VCaP (cell line): Measurements from ENCODE around the gene TRAPPC12.

Source experiments
- H3K27ac ChIP-seq: fragments of 450-650 bp; 2 replicates; pipeline ENCODE4 v1.5.1; 2017
- CTCF ChIP-seq: fragments of 450-650 bp; conservative IDR thresholded peaks from 2 replicates; pipeline ENCODE4 v1.5.1; 2017; ENCODE audit warnings: mild to moderate bottlenecking, moderate library complexity

The TRAPPC12 gene

GRCh38 chr2:3526871-3527270, 147.4 kb downstream of the TRAPPC12 start:
- TF ChIP-seq CTCF, result no peak
- H3K27ac ChIP-seq, result no peak overlapping the region

GRCh38 chr2:3527886-3528785, 148.6 kb downstream of the TRAPPC12 start:
- no peak for TF ChIP-seq CTCF
- no peak overlapping the region for H3K27ac ChIP-seq
